Fibroblast of lung (primary cell): ENCODE measurements around the gene CLMN.

ENCODE experiments used
- CTCF ChIP-seq, 2 donors: IDR thresholded peaks in 1 of 2; conservative IDR thresholded peaks in 1 of 2; 1 replicate in 1 of 2; 2 replicates in 1 of 2; pipeline ENCODE4 v1.5.1; 2011 to 2012; ENCODE audit warnings: low read length in 2 of 2, control low read depth in 1 of 2, inconsistent platforms in 1 of 2, low read depth in 1 of 2, mild to moderate bottlenecking in 1 of 2
- EZH2 ChIP-seq: IDR thresholded peaks from 2 replicates; pipeline ENCODE4 v1.5.1; 2012; ENCODE audit warnings: low read length, control low read depth, mild to moderate bottlenecking; ENCODE audit errors: missing control alignments

- TF ChIP-seq CTCF (conservative IDR thresholded peaks at IDR 0.05 in 1 of 2, IDR thresholded peaks at IDR 0.05 in 1 of 2; ENCODE audit: low read depth in 1 of 2, low read length in 2 of 2) = no peak
- TF ChIP-seq EZH2 = no peak
Observed at GRCh38 chr14:95288672-95289322, 30.9 kb downstream of the CLMN start.
